Heart right ventricle (tissue), 16 donors: ENCODE data around the gene RAD51B. TPM values are rescaled to one million over a fixed set of nuclear protein-coding genes. Genes with fewer than 3 reads are reported as not detected.

ENCODE experiments used
- ATAC-seq, 8 donors: fragments of 200-7000 bp; cut with Tn5 transposase; one replicate each; pipeline ENCODE4 v1.9.1; 2020; ENCODE audit warnings: mild to moderate bottlenecking in 8 of 8, moderate library complexity in 8 of 8, moderate number of reproducible peaks in 1 of 8
- DNase-seq, 2 donors: peaks; one replicate each; pipeline ENCODE4 v3.0.0-alpha.2; 2020
- H3K27ac ChIP-seq, 10 donors: fragments of 200-600 bp; sonication (generic) in 2 of 10; one replicate each; pipeline versions ENCODE4 v1.5.0 to v1.8.0; 2020 to 2022; ENCODE audit warnings: mild to moderate bottlenecking in 3 of 10
- H3K27me3 ChIP-seq, 7 donors: fragments of 200-600 bp; one replicate each; pipeline ENCODE4 v1.8.0; 2021 to 2022; ENCODE audit warnings: mild to moderate bottlenecking in 2 of 7
- H3K36me3 ChIP-seq, 9 donors: fragments of 200-600 bp; sonication (generic) in 1 of 9; one replicate each; pipeline versions ENCODE4 v1.5.0 to v1.8.0; 2020 to 2022; ENCODE audit warnings: mild to moderate bottlenecking in 2 of 9
- H3K4me1 ChIP-seq, 9 donors: fragments of 200-600 bp; sonication (generic) in 1 of 9; one replicate each; pipeline versions ENCODE4 v1.5.0 to v1.8.0; 2020 to 2022; ENCODE audit warnings: mild to moderate bottlenecking in 4 of 9
- H3K4me3 ChIP-seq, 10 donors: fragments of 200-600 bp; sonication (generic) in 2 of 10; one replicate each; pipeline versions ENCODE4 v1.5.0 to v1.8.0; 2020 to 2022; ENCODE audit warnings: mild to moderate bottlenecking in 7 of 10, moderate library complexity in 2 of 10
- H3K9me3 ChIP-seq, 11 donors: fragments of 200-600 bp in 10 of 11; sonication (generic) in 2 of 11; one replicate each; pipeline versions ENCODE4 v1.5.0 to v1.8.0; 2013 to 2022; ENCODE audit warnings: mild to moderate bottlenecking in 2 of 11, control low read depth in 1 of 11, moderate library complexity in 1 of 11
- WGBS, 2 donors: extraction: QIAGEN DNeasy Blood & Tissue Kit; methylation state at CpG; one replicate each; pipeline ENCODE4 v1.1.7; 2013; ENCODE audit warnings: inconsistent platforms in 1 of 2; 5-methylcytosine and 5-hydroxymethylcytosine counted together
- intact Hi-C, 10 donors: fragments of 100-400 bp; cut with DNase I; formaldehyde crosslinking; loops; one replicate each; pipeline versions ENCODE4 v1.11.1 to v1.14.2; 2022
- polyA plus RNA-seq, 2 donors: library from polyadenylated mRNA; stranded (reverse); fragments of 200-250 nt; gene quantifications; one replicate each; pipeline ENCODE4 v1.2.3, GENCODE V29; 2013
- total RNA-seq, 10 donors: library from RNA; stranded (reverse); fragmentation: NEBNext Ultra II Directional in 3 of 10; extraction: Animal tissue kit (Norgen Biotek cat#: 25700) in 3 of 10; gene quantifications; one replicate each; pipeline versions ENCODE4 v1.2.1 to v1.2.4, GENCODE V29; 2021 to 2023
- TF ChIP-seq, protein P1 (sequence below), 9 donors: fragments of 200-600 bp; sonication (generic) in 2 of 9; IDR thresholded peaks; one replicate each; pipeline versions ENCODE4 v1.5.0 to v1.8.0; 2021 to 2022; ENCODE audit warnings: antibody characterized with exemption in 9 of 9, mild to moderate bottlenecking in 5 of 9, moderate library complexity in 1 of 9
- donor health status: Arrhythmogenic right ventricular cardiomyopathy.
- donor health status: ischemic (EF 13 %, LVEDD 7.1; RV severe dilation, severe dysfunction).
- donor health status: healthy with polysubstance abuse.
- donor health status: DM: no; HTN: yes; CAD: no.
- donor health status: DM: no; HTN: no; CAD: no.
- donor health status: ischemic (EF 25% LVEDD 6.9; RV normal size, moderate dysfunction).
- donor health status: ischemic (EF 25% LVEDD 5.7; RV mildly dilated, moderate dysfunction).
- donor health status: healthy.
- donor health status: DM: yes; HTN: yes; CAD: no.
- donor health status: Ischemic cardiomyopathy.
- donor health status: ischemic (EF 35%, LVEDD 5.7; RV mildly dilated, moderate dysfunction).
- donor health status: nonischemic (EF 11% LVEDD 7.7; RV severe dilation, severe dysfunction).
- donor health status: DM: yes; HTN: yes; CAD: no.
- donor health status: PGD.
- donor health status: ischemic (EF 29% LVEDD 5.4; RV normal size, mild dysfunction).
- donor health status: nonischemic (EF 23%, LVEDD 6.1; RV moderate dilation, normal function).

Gene RAD51B
- total and polyA plus RNA-seq, 12 donors = 0.88 to 8.6 (median 3.5) TPM

DNA sequence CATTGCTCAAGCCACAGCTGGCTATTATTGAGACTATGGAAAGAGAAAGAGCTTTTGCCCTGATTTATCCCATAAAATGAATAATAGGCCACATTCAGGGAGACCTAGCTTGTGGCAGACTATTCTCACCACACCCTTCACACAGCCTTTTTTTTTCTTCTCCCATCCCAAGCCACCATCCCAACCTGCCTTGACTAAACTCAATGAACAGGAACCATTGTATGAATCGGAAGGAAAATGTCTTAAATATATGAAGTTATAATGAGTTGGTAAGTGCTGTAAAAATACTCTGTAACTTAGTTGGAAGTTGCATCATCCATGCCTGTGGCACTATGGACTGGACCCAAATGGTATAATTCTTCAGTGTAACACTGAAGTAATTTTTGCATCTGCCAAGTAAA is 338.4 kb downstream of the RAD51B start:
- ATAC-seq (no peak), DNase-seq (no peak)
- H3K27me3 ChIP-seq = no peaks in the 10 kb centered on the region
- 97 to 98% methylated on average over 1 of the region's 1 CpG for WGBS, 2 donors
- peaks cover 0 to 14% (median 0%) of the 10 kb centered on the region in 9 donors for H3K4me1 ChIP-seq
- intact Hi-C loops = no loop called here
- H3K36me3 ChIP-seq = no peaks in the 10 kb centered on the region
- TF ChIP-seq, protein P1, sequence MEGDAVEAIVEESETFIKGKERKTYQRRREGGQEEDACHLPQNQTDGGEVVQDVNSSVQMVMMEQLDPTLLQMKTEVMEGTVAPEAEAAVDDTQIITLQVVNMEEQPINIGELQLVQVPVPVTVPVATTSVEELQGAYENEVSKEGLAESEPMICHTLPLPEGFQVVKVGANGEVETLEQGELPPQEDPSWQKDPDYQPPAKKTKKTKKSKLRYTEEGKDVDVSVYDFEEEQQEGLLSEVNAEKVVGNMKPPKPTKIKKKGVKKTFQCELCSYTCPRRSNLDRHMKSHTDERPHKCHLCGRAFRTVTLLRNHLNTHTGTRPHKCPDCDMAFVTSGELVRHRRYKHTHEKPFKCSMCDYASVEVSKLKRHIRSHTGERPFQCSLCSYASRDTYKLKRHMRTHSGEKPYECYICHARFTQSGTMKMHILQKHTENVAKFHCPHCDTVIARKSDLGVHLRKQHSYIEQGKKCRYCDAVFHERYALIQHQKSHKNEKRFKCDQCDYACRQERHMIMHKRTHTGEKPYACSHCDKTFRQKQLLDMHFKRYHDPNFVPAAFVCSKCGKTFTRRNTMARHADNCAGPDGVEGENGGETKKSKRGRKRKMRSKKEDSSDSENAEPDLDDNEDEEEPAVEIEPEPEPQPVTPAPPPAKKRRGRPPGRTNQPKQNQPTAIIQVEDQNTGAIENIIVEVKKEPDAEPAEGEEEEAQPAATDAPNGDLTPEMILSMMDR (IDR thresholded peaks at IDR 0.05) = no peak
- H3K27ac ChIP-seq = no peak overlapping the region
- no peak overlapping the region for H3K4me3 ChIP-seq
- H3K9me3 ChIP-seq = peaks cover 0 to 5% (median 0%) of the 10 kb centered on the region in 11 donors

DNA sequence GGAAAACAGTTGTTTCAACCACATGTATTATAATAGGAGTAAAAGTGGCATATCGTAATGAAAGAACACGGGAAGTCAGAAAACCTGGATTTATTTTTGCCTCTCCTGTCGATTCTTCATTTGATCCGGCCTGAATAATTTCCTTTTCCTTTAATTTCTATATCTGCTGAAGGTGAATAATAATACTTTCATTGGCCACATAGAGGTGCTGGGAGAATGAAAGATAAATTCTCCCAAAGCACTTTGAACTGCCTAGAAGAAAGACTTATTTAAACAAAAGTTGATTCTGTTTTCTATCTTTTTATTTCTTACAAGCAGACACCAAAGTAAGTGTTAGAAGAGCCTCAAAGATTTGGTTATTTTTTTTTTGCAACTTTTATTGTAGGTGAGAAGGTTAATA is 339.1 kb downstream of the RAD51B start:
- intact Hi-C loops = no loop called here
- peaks cover 0 to 14% (median 0%) of the 10 kb centered on the region in 9 donors for H3K4me1 ChIP-seq
- H3K27ac ChIP-seq = no peak overlapping the region
- no peaks in the 10 kb centered on the region for H3K27me3 ChIP-seq
- DNase-seq (no peak), ATAC-seq (no peak)
- H3K36me3 ChIP-seq = no peaks in the 10 kb centered on the region
- no peak overlapping the region for H3K4me3 ChIP-seq
- WGBS, 2 donors = 64 to 69% methylated on average over 4 of the region's 4 CpGs
- TF ChIP-seq, protein P1 (IDR thresholded peaks at IDR 0.05) = peak in 3 of 9 donors; percentile 13 to 43 (median 14)
- H3K9me3 ChIP-seq = peaks cover 0 to 5% (median 0%) of the 10 kb centered on the region in 11 donors

DNA sequence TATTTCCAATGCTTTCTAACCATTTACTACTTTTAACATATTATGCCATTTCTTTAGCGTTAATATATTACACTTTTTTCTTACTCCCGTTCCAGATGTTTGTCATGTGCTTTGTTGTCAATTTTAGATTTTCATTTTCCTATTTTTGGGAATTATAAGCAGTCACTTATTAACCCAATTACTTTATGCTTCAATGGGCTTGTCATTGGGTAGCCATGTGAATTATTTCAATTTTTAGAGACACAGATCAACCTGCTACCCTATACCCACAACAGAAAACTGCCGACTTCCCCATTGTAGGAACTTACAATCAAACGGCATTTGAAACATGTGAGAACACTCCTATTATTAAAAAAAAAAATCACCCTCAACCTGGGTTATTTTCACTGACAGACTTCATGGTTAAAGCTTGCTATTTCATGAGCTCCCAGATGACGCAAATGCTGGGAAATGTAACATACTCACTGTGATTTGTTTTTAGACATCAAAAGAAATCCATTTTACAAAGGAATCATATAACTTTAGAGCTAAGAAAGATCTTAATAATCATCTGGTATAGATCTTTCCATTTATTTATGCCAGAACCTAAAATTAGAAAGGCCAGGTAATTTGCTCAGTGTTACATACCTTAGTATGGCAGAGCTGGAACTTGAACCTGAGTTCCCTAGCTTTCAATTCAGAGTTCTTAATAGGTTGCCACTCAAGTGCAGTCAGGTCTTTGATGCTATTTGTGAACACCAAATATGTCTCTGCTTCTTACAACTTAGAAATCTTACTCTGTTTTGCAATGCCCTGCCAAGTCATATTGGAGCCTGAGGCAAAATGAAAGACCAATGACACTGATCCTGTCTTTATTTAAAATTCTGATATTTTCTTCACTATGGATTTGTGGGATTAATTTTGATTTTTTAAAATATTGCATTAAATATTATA is 340.4 kb downstream of the RAD51B start:
- TF ChIP-seq, protein P1 (IDR thresholded peaks at IDR 0.05) = no peak
- ATAC-seq (no peak), DNase-seq (no peak)
- Histone ChIP-seq H3K4me3 (no peak overlapping the region), H3K36me3 (no peaks in the 10 kb centered on the region), H3K27me3 (no peaks in the 10 kb centered on the region), H3K4me1 (peaks cover 0 to 14% (median 0%) of the 10 kb centered on the region in 9 donors), H3K27ac (no peak overlapping the region), H3K9me3 (no peaks in the 10 kb centered on the region)
- intact Hi-C loops = no loop called here
- 98% methylated on average over 5 of the region's 5 CpGs for WGBS, 2 donors

DNA sequence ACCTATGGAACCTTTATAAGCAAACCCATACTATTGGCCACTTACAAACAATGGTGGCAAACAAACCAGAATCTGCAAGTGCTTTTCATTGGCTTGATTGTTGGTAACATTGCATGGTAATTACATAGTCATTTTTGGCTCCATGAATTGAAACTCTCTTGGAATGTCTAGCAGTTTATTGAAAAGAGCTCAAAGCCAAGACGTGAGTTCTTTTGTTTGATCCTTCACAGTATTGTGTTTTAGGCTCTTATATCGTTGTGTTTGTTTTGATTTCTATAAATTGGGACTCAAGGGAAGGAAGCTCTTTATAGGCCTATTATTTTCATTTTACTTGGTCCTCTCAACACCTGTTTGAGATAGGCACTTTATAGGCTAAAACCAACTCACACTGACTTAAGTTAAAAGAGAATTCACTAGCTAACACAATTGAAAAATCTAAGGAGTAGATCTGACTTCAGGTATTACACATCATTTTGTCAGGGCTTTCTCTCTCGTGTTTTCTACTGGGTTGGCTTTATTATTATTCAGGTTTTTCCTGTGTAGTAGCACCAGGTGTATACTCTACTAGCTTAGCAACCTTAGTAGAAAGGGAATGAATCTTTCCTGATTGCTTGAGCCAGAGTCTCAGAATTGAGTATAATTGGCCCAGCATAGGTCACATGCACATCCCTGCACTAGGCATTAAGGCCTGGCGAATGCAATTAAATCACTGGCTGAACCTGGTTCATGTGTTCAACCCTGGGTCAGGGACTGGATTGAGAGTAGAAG is 341.4 kb downstream of the RAD51B start:
- H3K4me3 ChIP-seq = no peak overlapping the region
- H3K36me3 ChIP-seq = no peaks in the 10 kb centered on the region
- H3K27me3 ChIP-seq = no peaks in the 10 kb centered on the region
- TF ChIP-seq, protein P1 (IDR thresholded peaks at IDR 0.05) = no peak
- H3K27ac ChIP-seq = no peak overlapping the region
- H3K4me1 ChIP-seq = peaks cover 0 to 14% (median 0%) of the 10 kb centered on the region in 9 donors
- no peaks in the 10 kb centered on the region for H3K9me3 ChIP-seq
- ATAC-seq (no peak), DNase-seq (no peak)
- intact Hi-C loops = no loop called here
- 75 to 79% methylated on average over 4 of the region's 4 CpGs for WGBS, 2 donors
